ENCODE measurements around the gene UMOD. TPM values are rescaled to one million over a fixed set of nuclear protein-coding genes. Genes with fewer than 3 reads are reported as not detected.

The UMOD gene
- total and polyA plus RNA-seq, 11 donors: not detected

GRCh38 chr16:20307240-20307671 is 45.3 kb downstream of the UMOD start:
- Histone ChIP-seq H3K4me3 (no peak overlapping the region), H3K27me3 (peaks cover 0 to 33% (median 0%) of the 10 kb centered on the region in 9 donors), H3K27ac (no peak overlapping the region), H3K9me3 (peaks cover 0 to 4% (median 0%) of the 10 kb centered on the region in 12 donors), H3K4me1 (no peaks in the 10 kb centered on the region), H3K36me3 (no peaks in the 10 kb centered on the region)
- no peak for ATAC-seq
- no peak for TF ChIP-seq CTCF (IDR thresholded peaks at IDR 0.05)
- no peak for TF ChIP-seq POLR2A (IDR thresholded peaks at IDR 0.05)
- 50 to 64% (median 59%) methylated on average over 1 of the region's 1 CpG for WGBS, 4 donors
- no peak for DNase-seq
- intact Hi-C loops (cut with DNase I): no loop called here

DNA sequence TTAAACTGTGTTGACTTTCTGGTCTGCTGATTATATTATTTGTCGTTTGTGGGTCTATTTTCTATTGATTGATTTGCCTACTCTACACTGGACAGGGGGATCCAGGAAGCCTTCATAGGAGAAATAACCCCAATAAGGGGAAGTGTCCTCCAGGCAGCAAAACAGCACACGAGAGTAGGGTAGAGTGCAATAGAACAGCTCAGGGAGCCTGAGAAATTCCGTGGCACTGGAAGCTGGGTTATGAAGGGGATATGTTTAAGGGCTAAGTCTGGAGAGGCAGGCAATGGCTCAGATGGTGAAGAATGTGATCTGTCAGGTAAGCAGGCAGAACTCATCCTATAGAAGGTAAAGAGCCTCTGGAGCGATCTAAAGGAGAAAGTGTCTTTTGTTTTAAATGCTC is 46.1 kb downstream of the UMOD start:
- Histone ChIP-seq H3K27ac (no peak overlapping the region), H3K9me3 (peaks cover 0 to under 1% (median 0%) of the 10 kb centered on the region in 12 donors), H3K4me1 (no peaks in the 10 kb centered on the region), H3K4me3 (no peak overlapping the region), H3K27me3 (peaks cover 0 to 33% (median 0%) of the 10 kb centered on the region in 9 donors), H3K36me3 (no peaks in the 10 kb centered on the region)
- intact Hi-C loops (cut with DNase I): no loop called here
- WGBS, 4 donors: 51 to 64% (median 56%) methylated on average over 4 of the region's 4 CpGs
- ATAC-seq: no peak
- DNase-seq: no peak
- TF ChIP-seq CTCF (IDR thresholded peaks at IDR 0.05) (no peak), POLR2A (IDR thresholded peaks at IDR 0.05) (no peak)

DNA sequence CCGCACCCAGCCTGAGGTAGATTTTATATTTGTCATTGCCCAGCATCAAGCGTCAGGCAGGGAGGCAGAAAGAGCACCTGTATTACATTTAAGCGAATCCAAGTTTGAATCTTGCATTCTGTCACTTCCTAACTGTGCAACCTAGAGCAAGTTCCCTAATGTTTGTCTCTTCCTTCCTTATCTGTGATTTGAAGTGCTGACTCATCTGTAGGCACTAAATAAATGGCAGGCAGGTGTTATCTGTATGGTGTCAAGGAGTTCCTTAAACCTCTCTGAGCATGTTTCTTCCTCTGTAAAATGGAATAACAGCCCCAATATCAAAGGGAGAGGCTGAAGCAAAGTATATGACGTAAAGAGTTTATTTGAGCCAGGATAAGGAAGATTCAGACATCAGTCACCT is 49.5 kb downstream of the UMOD start:
- H3K36me3 ChIP-seq: no peaks in the 10 kb centered on the region
- no peaks in the 10 kb centered on the region for H3K4me1 ChIP-seq
- intact Hi-C loops (cut with DNase I): loop anchor here in 5 of 10 donors (5.0 kb wide), 1 partner anchor 396 kb away; no protein-coding TSS in a partner anchor
- no peak overlapping the region for H3K4me3 ChIP-seq
- ATAC-seq (no peak), DNase-seq (no peak)
- H3K27ac ChIP-seq: no peak overlapping the region
- no peaks in the 10 kb centered on the region for H3K9me3 ChIP-seq
- no peak for TF ChIP-seq POLR2A (IDR thresholded peaks at IDR 0.05)
- TF ChIP-seq CTCF (IDR thresholded peaks at IDR 0.05): no peak
- WGBS, 4 donors: 60 to 63% (median 62%) methylated on average over 4 of the region's 4 CpGs
- H3K27me3 ChIP-seq: peaks cover 0 to 49% (median 0%) of the 10 kb centered on the region in 9 donors

GRCh38 chr16:20302389-20302788 is 50.1 kb downstream of the UMOD start:
- TF ChIP-seq CTCF (IDR thresholded peaks at IDR 0.05) (no peak), POLR2A (IDR thresholded peaks at IDR 0.05) (no peak)
- intact Hi-C loops (cut with DNase I): loop anchor here in 5 of 10 donors (5.0 kb wide), 1 partner anchor 395 kb away; no protein-coding TSS in a partner anchor
- Histone ChIP-seq H3K4me3 (no peak overlapping the region), H3K9me3 (no peaks in the 10 kb centered on the region), H3K4me1 (no peaks in the 10 kb centered on the region), H3K27me3 (peaks cover 0 to 49% (median 0%) of the 10 kb centered on the region in 9 donors), H3K27ac (no peak overlapping the region), H3K36me3 (no peaks in the 10 kb centered on the region)
- ATAC-seq (no peak), DNase-seq (no peak)
- WGBS, 4 donors: 62 to 74% (median 70%) methylated on average over 5 of the region's 5 CpGs
